Activated CD8-positive, alpha-beta memory T cell treated with anti-CD3 and anti-CD28 coated beads for 48 hours (primary cell): ENCODE measurements around the gene C4orf46.

ENCODE experiments used
- DNase-seq, 3 experiments: peaks; one replicate each; pipeline ENCODE4 v3.0.0-alpha.2; 2020; ENCODE audit warnings: low read depth in 2 of 3, low spot score in 2 of 3

Gene C4orf46

DNA sequence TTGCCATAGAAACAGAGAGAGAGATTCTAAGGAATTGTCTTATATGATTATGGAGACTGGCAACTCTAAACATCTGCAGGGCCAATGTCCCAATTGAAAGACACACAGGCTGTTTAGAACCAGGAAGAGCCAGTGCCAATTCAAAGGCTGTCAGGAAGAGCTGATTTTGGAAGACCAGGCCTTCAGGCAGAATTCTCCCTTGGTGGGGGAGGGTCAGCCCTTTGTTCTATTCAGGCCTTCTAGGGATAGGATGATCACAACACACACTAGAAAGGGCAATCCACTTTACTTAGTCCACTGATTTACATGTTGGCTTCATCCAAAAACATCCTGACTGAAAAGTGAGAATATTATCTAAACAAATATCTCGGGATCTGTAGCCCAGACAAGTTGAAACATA, 15.2 kb downstream of the C4orf46 start:
- no peak for DNase-seq

DNA sequence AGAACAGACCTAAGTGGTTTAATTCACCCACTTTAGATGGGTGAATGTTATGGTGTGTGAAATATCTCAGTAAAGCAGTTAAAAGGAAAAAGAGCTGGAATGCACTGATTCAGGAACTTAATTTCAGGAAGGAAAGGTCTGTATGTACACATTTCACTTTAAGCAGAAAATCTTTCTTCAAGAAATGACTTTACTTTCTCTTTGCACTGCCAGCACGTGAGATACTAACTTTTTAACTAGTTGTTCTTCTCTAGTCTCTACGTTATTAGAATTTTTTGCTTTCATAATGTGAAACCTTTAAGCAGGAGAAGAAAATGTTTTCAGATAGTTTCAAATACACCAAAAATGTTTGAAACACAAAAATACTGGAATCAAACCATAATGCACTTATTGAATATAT, 18.8 kb downstream of the C4orf46 start:
- DNase-seq = no peak

DNA sequence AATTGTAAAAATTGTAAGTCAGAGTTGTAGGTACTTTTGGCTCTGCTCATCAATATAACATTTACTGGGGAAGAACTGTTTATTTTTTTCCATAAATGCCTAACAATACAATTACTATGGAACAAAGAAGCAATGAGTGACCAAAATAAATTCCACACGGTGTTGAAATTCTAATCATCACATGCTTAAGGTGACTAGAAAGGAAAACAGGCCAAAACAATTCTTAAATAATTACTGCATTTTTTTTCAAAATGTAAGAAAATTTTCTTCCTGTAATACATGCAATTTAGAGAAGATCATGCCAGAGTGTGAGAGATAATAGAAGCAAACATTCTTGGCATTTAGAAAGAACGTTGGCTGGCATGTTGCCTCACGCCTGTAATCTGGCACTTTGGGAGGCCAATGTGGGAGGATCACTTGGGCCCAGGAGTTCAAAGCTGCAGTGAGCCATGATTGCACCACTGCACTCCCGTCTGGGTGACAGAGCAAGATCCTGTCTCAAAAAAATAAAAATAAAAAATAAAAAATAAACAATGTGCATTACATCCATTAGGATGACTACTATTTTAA, 22.5 kb downstream of the C4orf46 start:
- DNase-seq = no peak

DNA sequence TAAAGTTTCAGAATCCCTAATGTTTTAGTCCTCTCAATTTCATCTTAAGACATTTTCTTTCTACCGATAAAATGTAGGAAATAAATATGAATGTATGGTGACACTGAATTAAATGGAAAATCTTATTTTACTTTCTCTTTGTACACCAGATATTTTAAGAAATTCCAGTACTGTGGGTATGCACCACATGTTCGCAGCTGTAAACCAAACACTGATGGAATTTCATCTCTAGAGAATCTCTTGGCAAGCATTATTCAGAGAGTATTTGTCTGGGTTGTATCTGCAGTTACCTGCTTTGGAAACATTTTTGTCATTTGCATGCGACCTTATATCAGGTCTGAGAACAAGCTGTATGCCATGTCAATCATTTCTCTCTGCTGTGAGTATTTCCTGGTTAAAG, 26.9 kb downstream of the C4orf46 start:
- DNase-seq = no peak

DNA sequence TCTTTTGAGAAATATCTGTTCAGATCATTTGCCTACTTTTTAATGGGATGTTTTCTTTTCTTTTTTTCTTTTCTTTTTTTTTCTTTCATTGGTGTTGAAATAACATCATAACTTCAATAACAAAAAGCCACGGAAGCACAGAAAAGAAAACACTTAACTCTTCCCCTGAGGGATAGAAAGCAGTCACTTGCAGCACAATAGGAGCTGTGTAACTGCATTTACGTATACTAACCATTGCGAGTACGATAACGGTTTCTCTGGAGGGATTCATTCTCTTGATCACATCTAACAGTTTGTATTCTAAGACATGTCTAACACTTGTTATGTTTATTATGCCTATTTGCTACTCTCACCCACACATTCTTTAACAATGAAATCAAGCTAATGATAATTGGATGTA, 27.3 kb downstream of the C4orf46 start:
- no peak for DNase-seq

DNA sequence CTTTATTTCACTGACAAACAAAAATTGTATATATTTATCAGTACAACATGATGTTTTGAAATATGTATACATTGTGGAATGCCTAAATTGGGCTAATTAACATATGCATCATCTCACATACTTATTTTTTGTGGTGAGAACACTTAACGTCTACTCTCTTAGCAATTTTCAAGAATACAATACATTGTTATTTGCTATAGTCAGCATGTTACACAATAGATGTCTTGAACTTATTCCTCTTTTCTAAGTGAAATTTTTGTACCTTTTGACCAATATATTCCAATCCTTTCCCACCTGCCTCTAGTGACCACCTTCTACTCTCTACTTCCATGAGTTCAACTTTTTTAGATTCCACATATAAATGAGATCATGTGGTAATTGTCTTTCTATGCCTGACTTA, 35.1 kb downstream of the C4orf46 start:
- no peak for DNase-seq

DNA sequence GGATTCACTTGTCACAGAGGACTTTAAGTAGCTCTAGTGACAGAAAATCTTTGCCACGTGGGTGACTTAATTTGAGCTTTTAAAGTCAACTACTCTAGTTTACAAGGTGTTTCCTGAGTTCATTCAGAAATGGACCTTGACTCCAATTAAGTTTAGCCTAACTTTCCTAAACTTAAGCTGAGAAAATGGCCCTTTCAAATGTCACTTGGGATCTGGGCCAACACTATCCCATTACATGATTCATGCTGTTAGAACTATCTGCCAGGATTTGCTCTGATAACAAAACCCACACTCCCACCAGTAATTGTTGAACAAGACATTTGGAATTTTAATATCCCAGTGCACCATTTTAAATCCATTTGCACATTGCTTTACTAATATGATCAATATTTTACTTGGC, 40.8 kb downstream of the C4orf46 start:
- DNase-seq = no peak

DNA sequence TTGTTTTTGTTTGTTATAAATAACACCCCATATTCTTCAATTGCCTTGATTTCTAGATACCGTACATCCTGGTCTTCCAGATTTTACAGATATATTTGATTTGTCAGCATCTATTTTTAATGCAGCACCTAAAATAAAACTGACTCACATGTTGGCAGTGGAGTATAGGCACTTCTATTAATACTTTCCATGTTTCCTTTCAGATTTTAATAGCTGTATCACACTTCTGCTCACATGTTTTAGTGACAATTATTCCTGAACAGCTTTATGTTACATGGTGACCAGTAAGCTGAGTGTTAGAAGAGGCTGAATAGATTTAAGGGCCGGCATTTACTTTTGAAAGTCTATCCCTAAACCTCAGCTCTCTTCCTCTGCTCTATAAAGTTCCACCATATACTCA, 46.1 kb downstream of the C4orf46 start:
- DNase-seq = no peak

DNA sequence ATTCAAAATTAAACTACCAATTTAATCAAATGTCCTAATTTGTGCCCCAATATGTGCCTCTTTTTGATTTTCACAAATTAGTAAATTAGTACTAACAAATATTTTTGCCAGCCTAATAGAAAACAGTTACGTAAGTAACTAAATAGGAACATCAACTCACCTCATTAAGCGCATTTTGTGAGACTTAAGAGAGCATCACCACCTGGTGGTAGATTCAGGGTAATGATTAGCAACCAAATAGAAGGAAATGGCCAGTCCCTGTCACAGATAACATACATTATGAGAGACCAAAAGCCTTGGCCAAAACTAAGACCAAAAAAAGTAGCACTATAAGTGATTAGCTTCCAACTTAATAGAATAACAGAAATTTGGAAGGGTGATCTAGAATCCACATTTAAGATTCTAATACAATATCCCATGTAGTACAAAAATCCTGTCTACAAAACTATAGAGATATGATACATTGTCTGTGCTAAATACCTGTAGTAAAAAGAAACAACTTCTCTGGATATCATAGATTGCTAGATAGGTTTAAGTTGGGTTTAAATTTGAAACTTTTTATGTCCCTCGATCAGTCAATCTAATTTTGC, 46.7 kb downstream of the C4orf46 start:
- DNase-seq = no peak

DNA sequence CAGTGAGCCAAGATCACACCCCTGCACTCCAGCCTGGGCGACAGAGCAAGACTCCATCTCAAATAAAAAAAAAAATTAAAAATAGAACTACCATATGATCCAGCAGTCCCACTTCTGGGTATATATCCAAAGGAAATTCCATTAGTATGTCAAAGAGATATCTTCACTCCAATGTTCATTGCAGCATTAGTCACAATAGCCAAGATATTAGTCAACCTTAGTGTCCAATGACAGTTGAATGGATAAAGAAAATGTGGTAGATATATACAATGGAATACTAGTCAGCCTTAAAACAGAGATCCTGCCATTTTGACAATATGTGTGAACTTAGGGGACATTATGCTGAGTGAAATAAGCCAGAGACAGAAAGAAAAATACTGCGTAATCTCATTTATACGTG, 49.4 kb downstream of the C4orf46 start:
- no peak for DNase-seq

DNA sequence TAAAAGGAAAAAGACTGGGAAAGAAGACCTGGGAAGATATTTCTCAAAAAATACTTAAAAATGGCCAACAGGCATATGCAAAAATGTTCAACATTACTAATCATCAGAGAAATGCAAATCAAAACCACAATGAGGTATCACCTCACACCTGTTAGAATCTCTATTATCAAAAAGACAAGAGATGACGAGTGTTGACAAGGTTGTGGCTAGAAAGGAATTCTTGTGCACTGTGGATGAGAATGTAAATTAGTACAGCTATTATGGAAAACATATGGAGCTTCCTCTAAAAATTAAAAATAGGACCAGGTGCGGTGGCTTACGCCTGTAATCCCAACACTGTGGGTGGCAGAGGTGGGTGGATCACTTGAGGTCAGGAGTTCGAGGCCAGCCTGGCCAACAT, 50.0 kb downstream of the C4orf46 start:
- DNase-seq = no peak

DNA sequence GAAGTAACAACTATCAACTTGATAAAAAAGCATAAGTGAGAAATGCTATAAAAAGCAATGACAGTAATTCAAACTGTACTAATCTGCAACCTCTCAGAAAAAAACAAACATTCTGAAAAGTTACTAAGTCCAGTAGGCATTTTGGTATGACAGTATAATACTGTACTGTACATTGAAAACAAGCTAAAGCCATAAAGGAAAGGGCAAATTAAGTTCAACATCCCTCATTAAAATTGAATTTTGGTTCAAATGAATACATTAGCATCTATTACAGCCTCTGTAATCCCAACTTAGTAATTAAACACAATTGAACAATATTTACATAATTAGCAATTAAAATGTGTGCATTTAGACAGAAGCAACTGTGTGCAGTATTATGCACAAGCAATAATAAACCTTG, 53.7 kb downstream of the C4orf46 start:
- DNase-seq = no peak
